ENCODE measurements around the gene GRIA1.

The GRIA1 gene

GRCh38 chr5:153613144-153613543 is 122.7 kb downstream of the GRIA1 start:
- no peak for DNase-seq (ENCODE audit: low read depth)

- DNase-seq (ENCODE audit: low read depth) = no peak
These were observed 123.2 kb downstream of the GRIA1 start for GRCh38 chr5:153613672-153614071.

- no peak for DNase-seq (ENCODE audit: low read depth)
These were observed 126.7 kb downstream of the GRIA1 start for GRCh38 chr5:153617190-153617589.

- no peak for DNase-seq (ENCODE audit: low read depth)
These were observed 127.8 kb downstream of the GRIA1 start for GRCh38 chr5:153618307-153618706.

- DNase-seq (ENCODE audit: low read depth) = no peak
These were observed 128.4 kb downstream of the GRIA1 start for GRCh38 chr5:153618867-153619266.

- no peak for DNase-seq (ENCODE audit: low read depth)
These were observed 129.3 kb downstream of the GRIA1 start for GRCh38 chr5:153619771-153620170.

- DNase-seq (ENCODE audit: low read depth) = no peak
These were observed 132.7 kb downstream of the GRIA1 start for GRCh38 chr5:153623124-153623523.

- no peak for DNase-seq (ENCODE audit: low read depth)
These were observed 133.4 kb downstream of the GRIA1 start for GRCh38 chr5:153623751-153624450.

- DNase-seq (ENCODE audit: low read depth) = no peak
These were observed 133.9 kb downstream of the GRIA1 start for GRCh38 chr5:153624451-153624765.

- no peak for DNase-seq (ENCODE audit: low read depth)
These were observed 135.4 kb downstream of the GRIA1 start for GRCh38 chr5:153625826-153626354.

GRCh38 chr5:153626836-153627235 is 136.4 kb downstream of the GRIA1 start:
- DNase-seq (ENCODE audit: low read depth) = no peak

- DNase-seq (ENCODE audit: low read depth) = peak; percentile 94
These were observed 138.8 kb downstream of the GRIA1 start for GRCh38 chr5:153629027-153629895.

- no peak for DNase-seq (ENCODE audit: low read depth)
These were observed 140.1 kb downstream of the GRIA1 start for GRCh38 chr5:153630546-153630945.

- no peak for DNase-seq (ENCODE audit: low read depth)
These were observed 142.3 kb downstream of the GRIA1 start for GRCh38 chr5:153632748-153633290.

GRCh38 chr5:153636670-153637451 is 146.4 kb downstream of the GRIA1 start:
- no peak for DNase-seq (ENCODE audit: low read depth)

GRCh38 chr5:153640293-153640692 is 149.8 kb downstream of the GRIA1 start:
- no peak for DNase-seq (ENCODE audit: low read depth)

GRCh38 chr5:153641183-153641688 is 150.8 kb downstream of the GRIA1 start:
- DNase-seq (ENCODE audit: low read depth) = no peak

- DNase-seq (ENCODE audit: low read depth) = peak; percentile 20
These were observed 164.2 kb downstream of the GRIA1 start for GRCh38 chr5:153654504-153655200.

GRCh38 chr5:153655201-153655510 is 164.7 kb downstream of the GRIA1 start:
- DNase-seq (ENCODE audit: low read depth) = no peak

GRCh38 chr5:153658149-153658548 is 167.7 kb downstream of the GRIA1 start:
- no peak for DNase-seq (ENCODE audit: low read depth)

- DNase-seq (ENCODE audit: low read depth) = no peak
These were observed 168.1 kb downstream of the GRIA1 start for GRCh38 chr5:153658606-153659005.
